ENCODE data around the gene ASB15. TPM values are rescaled to one million over a fixed set of nuclear protein-coding genes. Genes with fewer than 3 reads are reported as not detected.
"Not testable (repeated sequence)": the region's sequence is repeated elsewhere in the genome, so short reads cannot be mapped to it uniquely, and the experiment has no call there.

ASB15 gene
- total RNA-seq: not detected

DNA sequence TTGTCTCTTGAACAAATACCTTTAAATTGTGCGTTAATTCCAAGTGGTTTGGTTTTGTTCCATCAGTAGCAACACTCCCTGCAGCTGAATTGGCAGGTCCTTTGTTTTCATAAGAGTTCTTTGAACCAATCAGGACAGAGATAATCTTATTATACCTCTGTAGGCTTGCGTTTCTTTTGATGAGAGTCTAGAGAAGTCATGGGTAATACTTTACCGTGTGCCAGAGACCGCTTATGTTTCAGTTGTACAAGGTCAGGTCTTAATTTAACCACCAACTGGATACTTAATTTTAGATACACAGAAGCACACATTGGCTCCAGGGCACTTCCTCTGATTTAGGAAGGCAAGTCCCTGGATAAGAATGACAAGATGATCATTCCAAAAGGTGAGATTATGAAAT, at the start of gene ASB15:
Gene ASB15, plus strand, starts transcription at position 292 of the 400 bp plus-strand sequence. CDS start 12,682 bp downstream, outside the sequence.
- no peak for DNase-seq (ENCODE audit: low spot score)

DNA sequence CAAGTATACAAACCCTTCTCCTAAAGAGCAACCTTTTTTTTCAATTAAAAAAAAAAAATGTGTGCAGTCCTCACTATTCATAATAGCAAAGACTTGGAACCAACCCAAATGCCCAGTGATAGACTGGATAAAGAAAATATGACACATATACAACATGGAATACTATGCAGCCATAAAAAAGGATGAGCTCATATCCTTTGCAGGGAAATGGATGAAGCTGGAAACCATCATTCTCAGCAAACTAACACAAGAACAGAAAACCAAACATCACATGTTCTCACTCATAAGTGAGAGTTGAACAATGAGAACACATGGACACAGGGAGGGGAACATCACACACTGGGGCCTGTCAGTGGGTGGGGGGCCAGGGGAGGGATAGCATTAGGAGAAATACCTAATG, 49.5 kb upstream of the ASB15 start:
- DNase-seq (ENCODE audit: low spot score): not testable (repeated sequence)

DNA sequence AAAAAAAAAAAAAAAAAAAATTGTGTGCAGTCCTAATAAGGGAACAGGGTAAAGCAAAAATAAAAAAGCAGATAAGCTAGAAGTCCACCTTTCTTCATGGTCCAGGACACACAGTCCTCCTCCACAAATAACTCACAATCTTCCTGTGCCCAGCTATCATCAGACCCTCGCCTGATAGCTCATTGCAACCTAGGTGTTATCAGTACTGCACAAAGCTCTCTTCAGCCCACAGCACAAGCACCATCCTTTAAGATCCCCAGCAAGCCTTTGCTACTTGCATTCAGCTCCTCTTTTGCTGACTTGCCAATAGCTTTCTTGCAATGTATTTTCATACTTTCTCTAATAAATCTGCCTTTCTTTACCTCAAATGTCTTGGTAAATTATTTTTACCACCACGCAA, 49.0 kb upstream of the ASB15 start:
- no peak for DNase-seq (ENCODE audit: low spot score)

DNA sequence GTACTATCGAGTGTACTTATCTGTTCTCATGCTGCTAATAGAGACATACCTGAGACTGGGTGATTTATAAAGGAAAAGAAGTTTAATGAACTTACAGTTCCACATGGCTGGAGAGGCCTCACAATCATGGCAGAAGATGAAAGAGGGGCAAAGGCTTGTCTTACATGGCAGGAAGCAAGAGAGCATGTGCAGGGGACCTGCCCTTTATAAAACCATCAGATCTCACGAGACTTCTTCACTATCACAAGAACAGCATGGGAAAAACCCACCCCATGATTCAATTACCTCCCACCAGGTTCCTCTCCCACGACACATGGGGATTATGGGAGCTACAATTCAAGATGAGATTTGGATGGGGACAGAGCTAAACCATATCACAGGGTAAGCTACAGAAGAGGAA, 48.5 kb upstream of the ASB15 start:
- no peak for DNase-seq (ENCODE audit: low spot score)

DNA sequence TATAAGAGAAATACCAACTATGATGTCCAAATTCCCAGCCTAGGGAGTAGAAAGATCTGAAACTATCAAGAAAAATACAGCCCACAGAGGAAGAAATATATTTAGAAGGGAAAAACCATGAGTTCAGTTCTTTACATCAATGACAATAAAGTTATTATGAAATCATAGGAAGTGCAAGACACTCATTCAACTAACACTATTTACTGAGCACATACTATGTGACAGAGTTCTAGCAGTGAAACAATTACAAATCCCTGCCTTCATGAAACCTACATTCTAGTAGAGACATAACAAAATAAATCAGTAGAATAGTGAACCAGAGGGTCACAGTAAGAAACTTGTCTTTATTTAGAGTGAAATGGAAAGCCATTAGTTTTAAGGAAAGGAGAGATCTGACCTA, 46.1 kb upstream of the ASB15 start:
- DNase-seq (ENCODE audit: low spot score): no peak

DNA sequence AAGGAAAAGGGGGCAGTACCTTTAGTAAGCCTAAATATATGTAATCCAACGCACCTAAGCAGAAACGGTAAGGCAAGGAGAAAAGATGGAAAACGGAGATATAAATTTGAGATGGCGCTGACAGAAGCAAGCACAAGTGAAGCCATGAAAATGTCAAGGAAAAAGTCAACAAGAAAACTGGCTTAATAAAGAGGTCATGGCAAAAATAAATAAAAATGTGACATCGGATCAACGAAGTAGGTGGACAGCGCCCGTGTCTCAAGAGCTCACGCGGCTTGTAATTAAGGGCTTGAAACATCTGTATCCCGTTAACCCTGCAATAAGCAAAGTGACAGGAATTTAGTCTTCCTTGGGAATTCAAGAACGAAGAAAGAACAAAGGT, 44.6 kb upstream of the ASB15 start:
- DNase-seq (ENCODE audit: low spot score): no peak

DNA sequence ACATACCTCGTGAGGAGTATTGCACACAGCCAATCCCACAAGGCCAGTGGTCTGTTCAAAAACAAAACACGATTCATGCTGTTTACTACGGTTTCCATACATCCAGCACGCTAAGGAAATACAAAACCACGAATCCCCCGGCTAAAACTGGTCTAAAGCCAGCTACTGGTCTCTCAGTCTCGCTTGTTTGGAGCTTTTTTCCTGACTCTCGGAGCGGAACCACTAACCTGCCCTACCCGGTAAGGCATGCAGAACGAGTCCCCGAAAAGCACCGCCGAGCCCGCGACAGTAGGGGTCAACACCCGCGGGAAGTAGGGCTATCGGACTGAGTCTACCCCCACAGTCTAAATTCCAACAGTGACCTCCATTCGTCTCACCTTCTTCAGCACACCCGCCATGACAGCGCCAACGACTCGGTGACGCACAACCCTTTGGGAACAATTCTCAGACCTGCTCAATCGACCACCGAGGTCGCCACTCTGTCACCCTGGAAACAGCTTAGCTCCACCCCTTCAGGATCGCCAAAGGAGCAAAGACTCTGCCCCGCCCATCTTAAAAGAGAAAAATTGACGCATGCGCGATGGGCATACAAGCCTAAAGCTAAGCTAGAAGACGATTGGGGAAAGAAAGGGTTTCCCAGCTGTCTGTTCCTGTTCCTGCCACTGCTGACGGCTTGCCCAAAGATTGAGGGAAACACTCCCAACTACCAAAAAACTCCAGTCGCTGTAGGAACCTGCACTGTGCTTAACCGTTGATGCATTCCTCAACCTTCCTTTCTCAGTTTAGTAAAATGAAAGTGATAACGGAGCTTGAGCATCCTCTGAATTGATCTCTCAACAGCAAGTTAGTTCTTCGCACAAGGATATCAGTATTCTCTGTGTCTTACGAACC, 44.0 kb upstream of the ASB15 start, which contains the start of gene NDUFA5:
Gene NDUFA5, minus strand, starts transcription at position 421 of the 891 bp plus-strand sequence. Its CDS starts 23 bp downstream, at position 398.
- peak; percentile 100 for DNase-seq (ENCODE audit: low spot score)

DNA sequence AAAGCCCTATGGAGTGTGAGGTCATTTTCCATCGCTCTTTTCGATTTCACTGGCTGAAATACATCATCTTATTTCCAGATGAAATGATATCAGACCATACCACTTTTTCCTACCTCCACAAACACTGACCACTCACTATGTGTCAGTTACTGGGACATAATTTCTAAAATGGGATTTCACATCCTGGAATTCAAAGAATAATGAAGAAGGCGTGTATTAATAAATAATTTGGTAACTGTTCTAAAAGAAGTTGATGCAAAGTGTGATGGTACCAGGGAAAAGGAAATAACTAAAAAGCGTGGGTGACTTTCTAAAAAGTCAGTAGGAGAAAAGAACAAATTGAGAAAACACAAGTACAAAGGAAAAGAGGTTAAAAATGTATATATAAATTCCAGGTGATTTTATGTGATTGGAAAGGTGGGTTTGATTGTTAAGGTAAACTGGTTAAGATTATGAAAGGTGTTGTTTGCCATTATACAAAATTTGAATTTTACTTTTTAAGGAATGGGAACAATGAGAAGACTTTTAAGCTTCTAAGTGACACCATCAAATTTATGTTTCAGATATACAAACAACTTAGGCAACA, 43.2 kb upstream of the ASB15 start:
- no peak for DNase-seq (ENCODE audit: low spot score)

DNA sequence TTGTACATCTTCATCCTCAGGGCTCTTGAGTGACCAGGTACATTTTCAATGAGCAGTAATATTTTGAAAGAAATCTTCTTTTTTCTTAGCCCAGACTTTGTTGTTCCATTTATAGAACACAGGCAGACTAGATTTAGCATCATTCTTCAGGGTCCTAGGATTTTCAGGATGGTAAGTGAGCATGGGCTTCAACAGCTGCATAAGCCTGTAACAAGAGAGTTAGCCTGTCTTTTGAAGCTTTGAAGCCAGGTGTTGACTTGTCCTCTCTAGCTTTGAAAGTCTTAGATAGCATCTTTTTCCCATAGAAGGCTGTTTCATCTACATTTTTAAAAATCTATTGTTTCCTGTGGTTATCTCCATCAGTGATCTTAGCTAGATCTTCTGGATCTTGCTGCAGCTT, 39.5 kb upstream of the ASB15 start:
- no peak for DNase-seq (ENCODE audit: low spot score)

DNA sequence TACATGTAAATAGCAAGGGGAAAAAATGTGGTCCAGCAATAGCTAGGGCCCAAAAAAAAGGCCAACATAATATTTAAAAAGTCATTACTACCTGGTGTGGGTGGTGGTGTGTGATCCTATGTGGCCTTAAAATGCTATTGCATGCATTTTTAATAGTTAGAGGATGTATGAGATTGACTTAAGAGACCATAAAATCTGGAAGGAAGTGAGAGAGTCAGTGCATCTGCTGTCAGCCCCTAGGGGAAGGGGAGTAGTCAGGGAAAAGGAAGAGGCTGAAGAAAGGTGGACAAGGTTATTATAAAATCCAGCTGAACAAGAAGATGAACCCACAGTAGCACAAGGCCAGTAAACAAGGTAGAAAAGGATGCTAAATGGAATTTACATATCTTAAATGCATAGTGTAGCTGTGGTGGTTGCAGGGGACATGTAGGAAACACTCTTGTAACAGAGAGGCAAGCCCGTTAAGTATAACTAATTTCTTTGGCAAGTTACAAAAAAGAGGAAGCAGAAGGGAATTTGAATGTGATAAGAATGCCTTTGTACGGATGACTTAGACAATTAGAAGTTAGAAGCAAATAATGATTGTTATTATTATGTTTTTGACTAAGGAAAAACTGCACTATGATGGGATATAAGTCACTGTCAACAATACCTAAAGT, 32.1 kb upstream of the ASB15 start:
- DNase-seq (ENCODE audit: low spot score): no peak

DNA sequence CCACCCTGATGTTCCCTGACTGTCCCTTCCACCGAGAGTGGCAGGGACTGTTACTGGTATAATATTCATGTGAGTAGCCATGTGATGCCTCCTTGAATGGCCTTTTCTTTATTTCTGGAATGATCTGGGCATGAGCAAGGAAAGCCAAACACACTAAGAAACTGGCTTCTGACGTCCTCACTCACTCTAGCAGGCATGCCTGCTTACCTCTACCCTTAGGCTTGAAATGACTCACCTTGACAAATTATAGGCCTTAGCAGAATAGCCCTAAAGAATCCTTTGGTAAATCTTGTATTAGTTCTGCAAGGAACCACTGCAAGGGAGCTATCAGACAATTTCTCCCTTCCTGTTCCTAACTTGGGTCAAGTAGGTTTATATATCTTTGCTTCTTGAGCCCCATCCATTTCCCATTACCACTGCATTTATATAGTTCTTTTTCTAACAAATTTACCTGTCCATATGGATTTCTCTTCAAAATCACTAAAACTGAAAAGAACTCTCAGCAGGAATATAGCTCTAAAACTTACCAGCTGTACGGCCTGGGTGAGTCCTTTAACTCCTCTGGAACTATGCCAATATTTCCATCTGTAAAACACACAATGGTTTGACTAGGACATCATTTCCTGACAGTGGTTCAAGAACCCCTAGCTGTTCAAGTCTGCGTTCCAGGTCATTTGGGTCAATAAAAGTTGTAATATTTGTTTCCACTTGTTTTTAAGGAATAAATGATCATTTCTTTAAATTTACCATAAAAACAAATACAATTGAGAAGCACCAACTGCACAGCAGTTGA, 31.0 kb upstream of the ASB15 start:
- DNase-seq (ENCODE audit: low spot score): no peak

DNA sequence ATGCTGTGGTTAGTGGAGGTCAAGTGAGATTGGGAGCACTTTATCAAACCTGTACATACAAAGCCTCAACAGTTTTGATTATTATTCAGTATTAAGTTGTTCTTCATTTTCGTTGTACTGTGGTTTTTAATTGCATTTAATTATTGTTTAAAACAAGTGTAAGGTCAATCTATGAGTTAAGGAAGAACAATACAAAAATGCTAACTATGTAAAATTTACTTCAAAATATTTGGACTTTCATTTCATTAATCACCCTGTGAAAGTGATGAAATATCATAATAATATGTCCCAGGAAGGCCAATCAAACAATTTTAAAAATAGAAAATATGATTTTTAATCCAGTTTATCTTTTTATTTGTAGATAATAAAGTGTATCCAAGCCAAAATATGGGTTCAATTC, 30.4 kb upstream of the ASB15 start:
- DNase-seq (ENCODE audit: low spot score): no peak

DNA sequence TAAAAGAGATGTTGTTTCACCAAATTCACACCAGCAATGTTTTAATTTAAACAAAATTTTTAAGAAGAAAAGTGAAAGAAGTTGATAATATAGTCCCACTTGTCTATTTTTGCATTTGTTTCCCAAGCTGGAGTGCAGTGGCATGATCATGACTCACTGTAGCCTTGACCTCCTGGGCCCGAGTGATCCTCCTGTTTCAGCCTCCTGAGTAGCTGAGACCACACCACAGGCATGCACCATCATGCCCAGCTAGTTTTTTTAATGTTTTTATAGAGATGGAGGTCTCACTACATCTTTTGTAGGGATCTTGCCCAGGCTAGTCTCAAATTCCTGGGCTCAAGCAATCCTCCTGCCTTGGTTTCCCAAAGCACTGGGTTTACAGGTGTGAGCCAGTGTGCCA, 29.9 kb upstream of the ASB15 start:
- no peak for DNase-seq (ENCODE audit: low spot score)

DNA sequence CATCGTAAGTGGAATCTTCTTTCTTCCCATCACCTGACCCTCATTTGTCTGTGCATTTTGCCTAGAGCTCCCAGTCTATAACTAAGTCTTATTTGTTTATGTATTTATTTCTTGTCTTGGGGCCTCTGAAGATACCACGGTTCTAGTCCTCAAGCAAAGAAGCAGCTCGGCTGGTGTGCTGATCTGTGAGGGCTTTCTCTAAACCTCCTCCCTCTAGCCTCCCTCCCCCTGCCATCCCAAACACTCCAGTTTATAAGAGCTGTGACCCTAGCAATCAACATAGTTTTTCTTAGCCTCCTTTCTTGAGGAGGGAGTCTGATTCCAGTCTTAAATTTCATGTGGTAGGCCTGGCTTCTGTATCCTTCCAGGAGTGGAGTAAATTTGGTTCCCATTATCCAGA, 28.3 kb upstream of the ASB15 start:
- no peak for DNase-seq (ENCODE audit: low spot score)

DNA sequence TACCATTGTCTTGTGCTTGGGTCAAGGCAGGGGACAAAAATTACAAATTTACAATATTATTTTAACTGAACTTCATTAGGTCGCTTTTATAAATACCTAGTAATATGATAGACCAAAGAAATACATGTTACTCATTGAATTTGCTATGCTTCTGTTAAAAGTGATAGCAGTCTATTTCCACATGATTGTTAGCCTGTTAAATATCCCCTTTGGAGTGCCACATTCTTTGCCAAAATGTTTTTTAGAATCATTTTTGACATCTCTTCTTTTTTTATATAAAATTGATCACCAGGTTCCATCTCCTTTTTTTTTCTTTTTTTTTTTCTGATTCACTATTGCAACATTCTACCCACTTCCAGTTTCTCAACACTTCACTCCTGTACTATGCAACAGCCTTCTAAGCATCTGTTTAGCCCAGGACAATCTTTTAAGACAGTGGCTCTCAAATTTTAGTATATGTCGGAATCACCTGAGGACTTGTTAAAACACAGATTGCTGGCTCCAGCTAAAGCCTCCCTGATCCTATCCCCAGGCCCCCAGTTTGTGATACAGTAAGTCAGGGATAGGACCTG, 27.6 kb upstream of the ASB15 start:
- no peak for DNase-seq (ENCODE audit: low spot score)

DNA sequence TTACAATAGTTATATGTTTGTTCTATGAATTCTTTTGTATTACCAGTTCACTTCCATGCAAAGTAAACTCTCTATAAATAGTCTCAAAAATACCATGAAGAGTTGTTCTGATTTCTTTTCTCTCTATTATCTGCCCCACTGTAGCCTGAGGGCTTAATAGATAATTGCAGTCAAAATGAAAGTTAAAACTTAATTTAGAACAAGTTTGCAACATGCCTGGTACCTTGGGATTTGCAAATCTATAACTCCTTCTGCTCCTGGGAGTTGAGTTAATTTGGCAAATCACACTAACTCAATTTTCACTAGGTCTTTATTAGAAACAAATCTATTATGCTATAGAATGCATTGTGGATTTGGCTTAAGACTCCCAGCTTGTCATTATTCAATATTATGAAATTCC, 22.2 kb upstream of the ASB15 start:
- DNase-seq (ENCODE audit: low spot score): no peak

DNA sequence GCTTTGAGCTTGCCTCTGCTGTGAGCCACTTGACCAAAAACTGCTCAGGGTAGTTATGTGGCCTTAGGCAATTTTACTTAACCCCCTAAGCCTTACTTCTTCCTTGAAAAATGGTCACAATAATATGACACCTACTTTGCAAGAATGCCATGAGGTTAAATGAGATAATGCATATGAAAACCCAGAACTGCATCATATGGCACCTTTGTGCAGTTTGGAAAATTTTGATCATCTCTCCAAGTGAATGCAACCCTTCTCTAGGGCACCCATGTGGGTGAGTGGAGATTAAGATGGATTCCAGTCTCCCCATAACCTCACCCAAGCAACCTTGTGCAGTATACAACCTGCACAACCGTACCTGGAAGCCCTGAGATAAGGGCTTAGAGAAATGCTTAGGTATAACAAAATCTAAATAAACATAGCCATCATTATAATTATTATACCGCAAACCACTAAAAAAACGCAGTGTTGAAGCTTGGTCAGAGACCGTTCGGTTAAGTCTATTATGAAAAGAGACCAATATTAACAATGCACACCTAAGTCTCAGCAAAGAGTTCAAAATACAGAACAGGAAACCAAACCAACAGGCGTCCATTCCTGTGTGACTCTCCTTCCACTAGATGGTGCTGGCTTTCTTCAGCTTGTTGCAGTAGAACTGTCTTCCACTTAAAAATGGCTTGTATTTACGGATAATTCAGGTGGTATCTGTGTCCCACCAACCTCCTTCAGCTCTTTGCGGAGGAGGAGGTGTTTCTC, 21.0 kb upstream of the ASB15 start:
- DNase-seq (ENCODE audit: low spot score): peak; percentile 34

DNA sequence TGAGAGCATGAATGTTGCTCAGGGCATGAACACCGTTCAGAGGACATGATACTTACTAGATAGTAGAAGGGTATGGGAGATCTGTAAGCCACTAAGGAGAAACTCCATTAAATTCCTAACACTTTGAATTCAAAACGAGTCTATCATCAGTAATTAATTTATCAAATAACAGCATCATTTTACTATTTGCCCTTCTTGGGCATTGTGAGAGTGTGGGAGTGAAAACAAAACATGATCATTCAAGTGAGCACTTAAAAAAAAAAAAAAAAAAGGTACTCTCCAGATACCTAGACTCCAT, 20.5 kb upstream of the ASB15 start:
- DNase-seq (ENCODE audit: low spot score): no peak

DNA sequence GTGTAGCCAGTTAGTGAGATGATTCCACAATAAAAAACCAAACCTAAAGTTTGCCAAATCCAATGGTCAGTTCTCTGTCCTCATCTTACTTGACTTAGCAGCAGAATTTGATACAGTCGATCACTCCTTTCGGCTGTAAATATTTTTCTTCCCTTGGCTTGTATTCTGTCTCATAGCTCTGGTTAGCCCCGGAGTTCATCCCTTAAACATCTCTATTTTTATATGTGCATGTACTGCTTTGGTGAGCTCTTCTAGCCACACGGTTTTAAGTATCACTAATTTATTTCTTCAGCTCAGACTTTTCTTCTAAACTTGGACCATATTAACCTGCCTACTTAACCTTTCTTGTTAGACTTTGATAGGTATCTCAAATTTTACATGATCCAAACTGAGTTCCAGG, 17.8 kb upstream of the ASB15 start:
- DNase-seq (ENCODE audit: low spot score): no peak

DNA sequence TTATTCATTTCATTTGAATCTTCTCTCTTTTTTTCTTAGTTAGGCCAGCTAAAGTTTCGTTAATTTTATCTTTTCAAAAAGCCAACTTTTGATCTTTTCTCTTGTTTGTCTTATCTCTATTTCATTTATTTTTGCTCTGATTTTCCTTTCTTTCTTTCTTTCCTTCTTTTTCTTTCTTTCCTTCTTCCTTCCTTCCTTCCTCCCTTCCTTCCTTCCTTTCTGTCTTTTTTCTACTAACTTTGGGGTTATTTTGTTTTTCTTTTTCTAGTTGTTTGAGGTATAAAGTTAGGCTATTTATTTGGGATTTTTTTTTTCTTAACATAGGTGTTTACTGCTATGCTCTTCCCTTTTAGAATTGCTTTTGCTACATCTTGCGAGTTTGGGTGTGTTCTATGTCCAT, 13.2 kb upstream of the ASB15 start:
- no peak for DNase-seq (ENCODE audit: low spot score)

DNA sequence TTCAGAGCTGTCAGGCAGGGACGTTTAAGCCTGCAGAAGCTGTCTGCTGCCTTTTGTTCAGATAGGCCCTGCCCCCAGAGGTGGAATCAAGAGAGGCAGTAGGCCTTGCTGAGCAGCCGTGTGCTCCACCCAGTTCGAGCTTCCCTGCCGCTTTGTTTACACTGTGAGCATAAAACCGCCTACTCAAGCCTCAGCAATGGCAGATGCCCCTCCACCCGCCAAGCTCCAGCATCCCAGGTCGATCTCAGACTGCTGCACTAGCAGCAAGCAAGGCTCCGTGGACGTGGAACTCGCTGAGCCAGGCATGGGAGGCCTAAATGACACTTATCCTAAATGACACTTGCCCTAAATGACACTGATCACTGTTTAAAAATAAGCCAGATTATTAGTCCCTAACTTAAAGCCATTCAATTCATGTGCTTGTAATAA, 6.8 kb upstream of the ASB15 start:
- DNase-seq (ENCODE audit: low spot score): peak; percentile 38
